ENCODE results near the gene EFNB2.

DNA sequence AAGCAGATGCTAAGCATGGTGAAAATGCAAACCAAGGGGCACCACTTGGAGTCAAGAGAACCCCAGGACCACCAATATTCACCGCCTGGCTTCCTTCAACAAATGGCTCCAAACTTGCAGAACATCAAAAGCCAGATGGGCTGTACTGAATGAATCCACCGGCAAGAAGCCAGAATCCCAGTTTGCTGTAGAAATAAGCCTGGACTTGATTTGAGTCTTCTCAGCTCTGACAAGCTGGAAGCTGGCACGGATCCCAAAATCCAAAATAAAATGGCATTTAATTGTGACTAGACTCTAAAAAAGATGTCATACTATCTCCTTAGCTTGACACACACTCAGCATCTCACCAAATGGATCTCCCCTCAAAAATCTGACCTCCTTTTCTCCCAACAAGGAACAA lies 11.9 kb downstream of the EFNB2 start:
- TF ChIP-seq CTCF (IDR thresholded peaks at IDR 0.05) = no peak
- TF ChIP-seq POLR2A (IDR thresholded peaks at IDR 0.05) = no peak
